RWPE1 (cell line): Measurements from ENCODE around the gene TINAG.
A peak's percentile ranks its signal among the peaks of the same experiment; 100 is the strongest.

Experiments used
- CTCF ChIA-PET: fragments of 350-600 bp; sonication (Branson Sonifier 250); formaldehyde crosslinking; extraction: SDS; loops from one replicate; lab custom pipeline; 2021; lab: Yijun Ruan, JAX
- POLR2A ChIA-PET: fragments of 400-600 bp; formaldehyde crosslinking; extraction: SDS; loops from one replicate; lab custom pipeline; 2020; ENCODE audit warnings: antibody characterized with exemption; ENCODE audit not compliant: low non-redundant PET; lab: Yijun Ruan, JAX
- DNase-seq: peaks from one replicate; pipeline ENCODE4 v3.0.0; 2012; ENCODE audit warnings: low spot score
- H3K27ac ChIP-seq: fragments of 450-650 bp; 2 replicates; pipeline ENCODE4 v1.5.1; 2017
- CTCF ChIP-seq: fragments of 450-650 bp; conservative IDR thresholded peaks from 2 replicates; pipeline ENCODE4 v1.5.1; 2017; ENCODE audit warnings: low read depth, mild to moderate bottlenecking

The TINAG gene

DNA sequence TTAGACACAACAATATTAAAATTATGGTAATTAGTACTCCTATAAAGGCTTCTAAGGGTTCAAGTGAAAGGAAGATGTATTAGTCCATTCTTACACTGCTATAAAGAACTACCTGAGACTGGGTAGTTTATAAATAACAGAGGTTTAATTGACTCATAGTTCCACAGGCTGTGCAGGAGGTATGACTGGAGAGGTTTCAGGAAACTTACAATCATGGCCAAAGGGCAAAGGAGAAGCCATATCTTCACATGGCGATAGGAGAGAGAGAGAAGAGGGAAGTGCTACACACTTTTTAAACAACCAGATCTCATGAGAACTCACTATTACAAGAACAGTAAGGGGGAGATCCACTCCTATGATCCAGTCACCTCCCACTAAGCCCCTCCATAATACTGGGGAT lies 52.9 kb downstream of the TINAG start:
- ChIA-PET CTCF (no interaction called here), POLR2A (no interaction called here)
- no peak for TF ChIP-seq CTCF
- no peak overlapping the region for H3K27ac ChIP-seq
- DNase-seq, result no peak

- no peak overlapping the region for H3K27ac ChIP-seq
- TF ChIP-seq CTCF, result no peak
- POLR2A ChIA-PET, result no interaction called here
- CTCF ChIA-PET, result no interaction called here
- DNase-seq, result no peak
Observed at GRCh38 chr6:54361734-54362133, 53.5 kb downstream of the TINAG start.

GRCh38 chr6:54366667-54367327 lies 58.6 kb downstream of the TINAG start:
- TF ChIP-seq CTCF, result no peak
- DNase-seq, result peak; percentile 4
- CTCF ChIA-PET, result interaction anchor here (0.5 kb wide), 1 partner anchor 391 kb away, joined by 3 read pairs; no protein-coding TSS in a partner anchor
- H3K27ac ChIP-seq, result no peak overlapping the region
- POLR2A ChIA-PET, result no interaction called here

- ChIA-PET CTCF (no interaction called here), POLR2A (no interaction called here)
- no peak for DNase-seq
- no peak overlapping the region for H3K27ac ChIP-seq
- TF ChIP-seq CTCF, result no peak
Observed at GRCh38 chr6:54377776-54378175, 69.5 kb downstream of the TINAG start.

- ChIA-PET CTCF (no interaction called here), POLR2A (no interaction called here)
Observed at GRCh38 chr6:54386295-54386694, 78.1 kb downstream of the TINAG start.

DNA sequence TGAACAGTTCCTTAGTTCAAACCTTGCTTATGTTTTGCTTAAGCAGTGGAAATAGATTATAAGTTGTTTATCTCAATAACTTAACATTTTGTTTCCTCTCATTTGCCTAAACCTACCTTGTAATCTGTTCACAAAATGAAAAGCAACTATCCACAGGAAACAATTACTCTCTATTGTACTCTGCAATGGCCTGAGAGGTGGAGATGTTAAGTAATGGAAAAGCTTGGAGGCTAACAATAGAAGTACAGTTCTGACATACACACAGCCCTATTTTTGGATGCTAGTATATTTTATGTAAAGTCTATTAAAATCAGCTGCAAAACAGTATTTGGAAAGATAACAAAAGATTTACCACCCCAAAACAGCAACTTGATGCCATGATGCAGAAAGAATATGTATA lies 82.1 kb downstream of the TINAG start:
- no peak for DNase-seq
- ChIA-PET CTCF (interaction anchor here (0.7 kb wide), 1 partner anchor 29 kb away, joined by 3 read pairs; no protein-coding TSS in a partner anchor), POLR2A (no interaction called here)
- H3K27ac ChIP-seq, result no peak overlapping the region
- TF ChIP-seq CTCF, result no peak

More at GRCh38 chr6:54386295-54386694, 78.1 kb downstream of the TINAG start:
- TF ChIP-seq CTCF, result no peak
- H3K27ac ChIP-seq, result no peak overlapping the region
- no peak for DNase-seq
